SKM-1 treated with dmso at 0.1 percent for 144 hours (cell line): ENCODE results near the gene SPEN.

Experiments used
- DNase-seq: peaks from one replicate; lab custom pipeline; 2025; ENCODE audit not compliant: unreplicated experiment; lab: John Stamatoyannopoulos, UW

The SPEN gene

GRCh38 chr1:15935056-15935950, 87.8 kb downstream of the SPEN start:
- no peak for DNase-seq

GRCh38 chr1:15936025-15936424, 88.5 kb downstream of the SPEN start:
- no peak for DNase-seq

- DNase-seq: no peak
These were observed 89.6 kb downstream of the SPEN start for GRCh38 chr1:15937146-15937545.

GRCh38 chr1:15937706-15938168, 90.2 kb downstream of the SPEN start:
- DNase-seq: no peak

- DNase-seq: no peak
These were observed 91.2 kb downstream of the SPEN start for GRCh38 chr1:15938628-15939161.

GRCh38 chr1:15939181-15940109, 91.9 kb downstream of the SPEN start:
- DNase-seq: no peak

GRCh38 chr1:15940110-15941043, 92.9 kb downstream of the SPEN start:
- DNase-seq: no peak

GRCh38 chr1:15941044-15941840, 93.7 kb downstream of the SPEN start:
- DNase-seq: no peak

- DNase-seq: no peak
These were observed 94.6 kb downstream of the SPEN start for GRCh38 chr1:15941899-15942660.

- DNase-seq: no peak
These were observed 95.3 kb downstream of the SPEN start for GRCh38 chr1:15942661-15943327.

- no peak for DNase-seq
These were observed 96.0 kb downstream of the SPEN start for GRCh38 chr1:15943328-15943991.

- no peak for DNase-seq
These were observed 96.4 kb downstream of the SPEN start for GRCh38 chr1:15943992-15944307.

- no peak for DNase-seq
These were observed 97.0 kb downstream of the SPEN start for GRCh38 chr1:15944308-15945010.

GRCh38 chr1:15945011-15945831, 97.7 kb downstream of the SPEN start:
- DNase-seq: no peak

- no peak for DNase-seq
These were observed 98.4 kb downstream of the SPEN start for GRCh38 chr1:15945832-15946448.
